OCI-LY7 (cell line): ENCODE measurements around the gene SEC22A. TPM values are rescaled to one million over a fixed set of nuclear protein-coding genes. Genes with fewer than 3 reads are reported as not detected.

Experiments
- BruUV-seq: library from RNA; stranded (reverse); fragments of 400-500 nt; replicated peaks from 2 replicates; lab custom pipeline; 2021; lab: Mats Ljungman, UMichigan
- CTCF ChIA-PET: fragments of 300-600 bp; sonication (Branson Sonifier 250); formaldehyde crosslinking; loops from one replicate; lab custom pipeline; 2022; ENCODE audit warnings: antibody characterized with exemption; ENCODE audit not compliant: unreplicated experiment; lab: Charles Lee
- POLR2A ChIA-PET: fragments of 300-600 bp; sonication (Branson Sonifier 250); formaldehyde crosslinking; loops from one replicate; lab custom pipeline; 2022; ENCODE audit warnings: antibody characterized with exemption; lab: Charles Lee
- DNase-seq: peaks from one replicate; pipeline ENCODE4 v3.0.0-alpha.2; 2015; ENCODE audit warnings: low spot score
- H2AFZ ChIP-seq: fragments of 200-600 bp; sonication (generic), shearing (Covaris generic); 2 replicates; pipeline ENCODE4 v1.6.1; 2014; ENCODE audit warnings: mild to moderate bottlenecking, antibody characterized with exemption, low read length, moderate library complexity
- H3K27ac ChIP-seq: fragments of 200-600 bp; sonication (generic); 2 replicates; pipeline ENCODE4 v1.5.1; 2014; ENCODE audit warnings: mixed run types, low read depth, mild to moderate bottlenecking, moderate library complexity, low read length, inconsistent platforms; ENCODE audit not compliant: poor library complexity, severe bottlenecking
- H3K36me3 ChIP-seq: fragments of 200-600 bp; sonication (generic); 2 replicates; pipeline ENCODE4 v1.6.1; 2014; ENCODE audit warnings: mild to moderate bottlenecking, antibody characterized with exemption, low read length, moderate library complexity, mixed read lengths; ENCODE audit not compliant: insufficient read depth
- H3K4me1 ChIP-seq: fragments of 200-600 bp; sonication (generic); 2 replicates; pipeline ENCODE4 v1.5.1; 2014; ENCODE audit warnings: mild to moderate bottlenecking, low read length; ENCODE audit not compliant: insufficient read depth, poor library complexity, severe bottlenecking
- H3K4me2 ChIP-seq: fragments of 200-600 bp; sonication (generic); 2 replicates; pipeline ENCODE4 v1.6.1; 2014; ENCODE audit warnings: mild to moderate bottlenecking, low read length
- H3K4me3 ChIP-seq: fragments of 200-600 bp; sonication (generic); 2 replicates; pipeline ENCODE4 v1.5.1; 2014; ENCODE audit warnings: mild to moderate bottlenecking, low read depth, low read length; ENCODE audit not compliant: poor library complexity, severe bottlenecking
- H3K79me2 ChIP-seq: fragments of 200-600 bp; sonication (generic); 2 replicates; pipeline ENCODE4 v1.6.1; 2016; ENCODE audit warnings: low read depth, mild to moderate bottlenecking, low read length, moderate library complexity, mixed read lengths; ENCODE audit not compliant: insufficient read depth
- H3K9me2 ChIP-seq: fragments of 200-600 bp; sonication (generic); 2 replicates; pipeline ENCODE4 v1.6.1; 2016; ENCODE audit warnings: mild to moderate bottlenecking, low read length, mixed read lengths; ENCODE audit not compliant: insufficient read depth
- H3K9me3 ChIP-seq: fragments of 200-600 bp; sonication (generic); 2 replicates; pipeline ENCODE4 v1.6.1; 2014; ENCODE audit warnings: mild to moderate bottlenecking, mixed run types, low read length, mixed read lengths
- H4K20me1 ChIP-seq: fragments of 200-600 bp; sonication (generic); 2 replicates; pipeline ENCODE4 v1.6.1; 2014; ENCODE audit warnings: mild to moderate bottlenecking, antibody characterized with exemption, low read length, moderate library complexity, mixed read lengths; ENCODE audit not compliant: insufficient read depth
- EZH2phosphoT487 ChIP-seq: fragments of 200-600 bp; sonication (generic); IDR thresholded peaks from 2 replicates; pipeline ENCODE4 v1.6.1; 2018; ENCODE audit warnings: low read depth, borderline replicate concordance, mild to moderate bottlenecking, mixed run types, antibody characterized with exemption, low read length, moderate library complexity, mixed read lengths
- intact Hi-C: fragments of 100-400 bp; cut with micrococcal nuclease; formaldehyde crosslinking; loops from one replicate; pipeline ENCODE4 v1.10.0; 2022; ENCODE audit not compliant: unreplicated experiment
- total RNA-seq, 2 experiments: library from RNA; depleted of rRNA in 1 of 2; stranded (reverse); fragments of >200 nt in 1 of 2; shearing (Covaris generic) in 1 of 2; gene quantifications; 2 replicates each; pipeline ENCODE4 v1.2.3, GENCODE V29; 2014 to 2022
- TF ChIP-seq, protein P1 (sequence below): fragments of 200-600 bp; sonication (generic); conservative IDR thresholded peaks from 2 replicates; pipeline ENCODE4 v1.5.1; 2014; ENCODE audit warnings: mild to moderate bottlenecking, antibody characterized with exemption, low read length, moderate library complexity, mixed read lengths

The SEC22A gene
- total RNA-seq, 2 experiments from 2014 or later = 22.0 to 24.5 TPM

DNA sequence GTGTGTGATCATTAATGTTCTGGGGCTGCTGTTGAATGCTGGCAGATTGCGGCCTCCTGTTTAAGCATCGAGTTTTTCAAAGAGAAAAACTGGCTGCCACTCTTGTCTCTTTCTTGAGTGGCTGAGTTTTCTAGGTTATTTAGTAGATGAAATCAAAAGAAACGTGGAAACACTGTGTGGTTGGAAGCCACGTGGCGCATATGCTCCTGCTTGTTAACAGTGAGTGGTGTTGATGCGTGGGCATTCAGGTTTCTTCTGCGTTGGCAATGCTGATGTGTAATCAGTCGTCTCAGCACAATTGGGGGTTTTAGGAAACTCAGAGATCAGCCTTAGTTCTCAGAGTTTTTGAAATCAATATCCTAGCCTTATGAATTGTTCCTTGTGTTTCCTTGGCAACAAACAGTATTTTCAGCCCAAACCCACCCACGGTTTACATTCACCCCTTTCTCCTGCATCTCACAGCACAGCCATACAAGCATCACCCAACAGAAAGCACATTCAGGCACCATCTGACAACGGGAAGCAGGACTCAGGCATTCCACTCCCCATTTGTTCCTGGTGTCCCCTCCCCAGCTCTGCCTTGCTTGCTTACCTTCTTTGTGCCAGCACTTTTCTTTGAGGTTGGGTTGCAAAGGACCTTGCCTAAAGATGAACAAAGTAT lies 74.7 kb downstream of the SEC22A start:
- intact Hi-C loops = no loop called here
- Histone ChIP-seq H3K9me2 (no peaks in the 10 kb centered on the region), H3K36me3 (no peaks in the 10 kb centered on the region), H4K20me1 (no peaks in the 10 kb centered on the region), H3K79me2 (no peaks in the 10 kb centered on the region), H3K4me2 (no peak overlapping the region), H3K9me3 (no peaks in the 10 kb centered on the region), H3K4me1 (no peaks in the 10 kb centered on the region), H3K4me3 (no peak overlapping the region), H3K27ac (no peak overlapping the region), H2AFZ (no peak overlapping the region)
- TF ChIP-seq, protein P1, sequence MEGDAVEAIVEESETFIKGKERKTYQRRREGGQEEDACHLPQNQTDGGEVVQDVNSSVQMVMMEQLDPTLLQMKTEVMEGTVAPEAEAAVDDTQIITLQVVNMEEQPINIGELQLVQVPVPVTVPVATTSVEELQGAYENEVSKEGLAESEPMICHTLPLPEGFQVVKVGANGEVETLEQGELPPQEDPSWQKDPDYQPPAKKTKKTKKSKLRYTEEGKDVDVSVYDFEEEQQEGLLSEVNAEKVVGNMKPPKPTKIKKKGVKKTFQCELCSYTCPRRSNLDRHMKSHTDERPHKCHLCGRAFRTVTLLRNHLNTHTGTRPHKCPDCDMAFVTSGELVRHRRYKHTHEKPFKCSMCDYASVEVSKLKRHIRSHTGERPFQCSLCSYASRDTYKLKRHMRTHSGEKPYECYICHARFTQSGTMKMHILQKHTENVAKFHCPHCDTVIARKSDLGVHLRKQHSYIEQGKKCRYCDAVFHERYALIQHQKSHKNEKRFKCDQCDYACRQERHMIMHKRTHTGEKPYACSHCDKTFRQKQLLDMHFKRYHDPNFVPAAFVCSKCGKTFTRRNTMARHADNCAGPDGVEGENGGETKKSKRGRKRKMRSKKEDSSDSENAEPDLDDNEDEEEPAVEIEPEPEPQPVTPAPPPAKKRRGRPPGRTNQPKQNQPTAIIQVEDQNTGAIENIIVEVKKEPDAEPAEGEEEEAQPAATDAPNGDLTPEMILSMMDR = no peak
- no peak for TF ChIP-seq EZH2phosphoT487
- POLR2A ChIA-PET = no interaction called here
- DNase-seq = no peak
- no TSS peak for BruUV-seq
- CTCF ChIA-PET = no interaction called here

DNA sequence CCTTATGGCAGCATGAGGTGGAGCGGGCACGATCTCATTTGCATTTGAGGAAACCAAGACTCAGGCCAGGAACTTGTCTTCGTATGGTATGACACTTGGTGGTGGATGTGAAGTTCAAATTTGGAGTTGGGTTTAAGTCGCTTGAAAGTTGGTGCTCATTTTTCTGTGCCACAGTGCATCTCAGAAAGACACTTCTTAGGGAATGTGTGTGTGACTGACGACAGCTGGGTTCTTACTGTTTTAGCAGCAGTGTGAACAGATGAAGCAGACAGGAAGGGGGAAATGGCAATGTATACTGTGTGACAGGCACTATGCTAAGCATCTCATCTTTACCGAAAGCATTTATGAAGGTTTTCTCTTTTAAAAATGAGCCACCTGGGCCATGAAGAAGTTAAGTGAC lies 75.4 kb downstream of the SEC22A start:
- Histone ChIP-seq H3K4me3 (no peak overlapping the region), H3K79me2 (no peaks in the 10 kb centered on the region), H3K9me3 (no peaks in the 10 kb centered on the region), H4K20me1 (no peaks in the 10 kb centered on the region), H3K9me2 (no peaks in the 10 kb centered on the region), H3K27ac (no peak overlapping the region), H3K36me3 (no peaks in the 10 kb centered on the region), H3K4me1 (no peaks in the 10 kb centered on the region), H3K4me2 (no peak overlapping the region), H2AFZ (no peak overlapping the region)
- no TSS peak for BruUV-seq
- CTCF ChIA-PET = no interaction called here
- POLR2A ChIA-PET = no interaction called here
- TF ChIP-seq, protein P1 = no peak
- no peak for TF ChIP-seq EZH2phosphoT487
- intact Hi-C loops = no loop called here
- DNase-seq = no peak

DNA sequence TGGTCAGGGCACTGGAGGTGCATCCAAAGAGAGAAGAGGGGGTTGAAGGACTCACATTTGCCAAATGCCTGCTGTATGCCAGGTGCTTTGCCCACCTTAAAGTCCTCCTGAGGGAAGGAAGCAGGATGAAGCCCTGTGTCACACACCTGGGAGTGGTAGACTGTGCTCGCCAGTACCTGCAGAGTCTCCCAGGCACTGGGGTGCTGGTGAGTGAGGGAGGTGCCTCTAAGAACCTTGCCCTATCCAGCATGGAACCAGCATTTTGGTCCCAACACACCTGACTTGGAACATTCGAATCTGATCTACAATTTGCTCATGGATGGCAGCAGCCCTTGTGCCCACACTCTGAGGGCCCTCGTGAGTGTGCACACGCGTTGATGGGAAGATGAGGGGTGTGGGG lies 76.7 kb downstream of the SEC22A start:
- Histone ChIP-seq H2AFZ (no peak overlapping the region), H3K27ac (no peak overlapping the region), H3K9me3 (no peaks in the 10 kb centered on the region), H4K20me1 (no peaks in the 10 kb centered on the region), H3K9me2 (no peaks in the 10 kb centered on the region), H3K79me2 (no peaks in the 10 kb centered on the region), H3K4me3 (no peak overlapping the region), H3K4me2 (no peak overlapping the region), H3K4me1 (no peaks in the 10 kb centered on the region), H3K36me3 (no peaks in the 10 kb centered on the region)
- TF ChIP-seq, protein P1 = no peak
- no peak for TF ChIP-seq EZH2phosphoT487
- ChIA-PET CTCF (no interaction called here), POLR2A (no interaction called here)
- BruUV-seq = no TSS peak
- no peak for DNase-seq
- intact Hi-C loops = no loop called here
